Measurements from ENCODE around the gene FGF8. TPM values are rescaled to one million over a fixed set of nuclear protein-coding genes. Genes with fewer than 3 reads are reported as not detected.

FGF8 gene
- total RNA-seq, 4 donors from 2014 or later, result not detected

DNA sequence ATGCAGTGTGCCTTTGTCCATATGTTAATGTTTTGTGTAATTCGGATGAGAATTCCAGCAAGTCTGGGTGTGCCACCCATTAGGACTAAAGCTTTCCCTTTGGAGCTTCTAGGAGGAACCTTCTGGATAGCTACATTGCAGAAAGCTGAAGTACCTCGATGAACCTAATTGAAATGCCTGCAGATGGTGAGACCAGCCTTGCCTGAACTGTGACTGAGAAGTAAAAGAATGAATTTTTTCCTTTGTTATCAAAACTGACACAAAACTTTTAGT is 49.9 kb downstream of the FGF8 start:
- ATAC-seq, result no peak
- Histone ChIP-seq H3K36me3 (no peaks in the 10 kb centered on the region), H3K9me3 (no peaks in the 10 kb centered on the region), H3K4me3 (no peak overlapping the region), H3K27ac (no peak overlapping the region), H3K4me1 (no peaks in the 10 kb centered on the region), H3K27me3 (peaks cover 20% of the 10 kb centered on the region)
- WGBS, 2 donors (ENCODE audit: low coverage in 1 of 2), result 58 to 100% methylated on average over 1 to 2 of the region's 2 CpGs
- TF ChIP-seq POLR2A (IDR thresholded peaks at IDR 0.05), result no peak
- no peak for TF ChIP-seq POLR2AphosphoS5 (IDR thresholded peaks at IDR 0.05)
- TF ChIP-seq EP300 (IDR thresholded peaks at IDR 0.05), result no peak
- TF ChIP-seq, protein P1, sequence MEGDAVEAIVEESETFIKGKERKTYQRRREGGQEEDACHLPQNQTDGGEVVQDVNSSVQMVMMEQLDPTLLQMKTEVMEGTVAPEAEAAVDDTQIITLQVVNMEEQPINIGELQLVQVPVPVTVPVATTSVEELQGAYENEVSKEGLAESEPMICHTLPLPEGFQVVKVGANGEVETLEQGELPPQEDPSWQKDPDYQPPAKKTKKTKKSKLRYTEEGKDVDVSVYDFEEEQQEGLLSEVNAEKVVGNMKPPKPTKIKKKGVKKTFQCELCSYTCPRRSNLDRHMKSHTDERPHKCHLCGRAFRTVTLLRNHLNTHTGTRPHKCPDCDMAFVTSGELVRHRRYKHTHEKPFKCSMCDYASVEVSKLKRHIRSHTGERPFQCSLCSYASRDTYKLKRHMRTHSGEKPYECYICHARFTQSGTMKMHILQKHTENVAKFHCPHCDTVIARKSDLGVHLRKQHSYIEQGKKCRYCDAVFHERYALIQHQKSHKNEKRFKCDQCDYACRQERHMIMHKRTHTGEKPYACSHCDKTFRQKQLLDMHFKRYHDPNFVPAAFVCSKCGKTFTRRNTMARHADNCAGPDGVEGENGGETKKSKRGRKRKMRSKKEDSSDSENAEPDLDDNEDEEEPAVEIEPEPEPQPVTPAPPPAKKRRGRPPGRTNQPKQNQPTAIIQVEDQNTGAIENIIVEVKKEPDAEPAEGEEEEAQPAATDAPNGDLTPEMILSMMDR (IDR thresholded peaks at IDR 0.05), result no peak

DNA sequence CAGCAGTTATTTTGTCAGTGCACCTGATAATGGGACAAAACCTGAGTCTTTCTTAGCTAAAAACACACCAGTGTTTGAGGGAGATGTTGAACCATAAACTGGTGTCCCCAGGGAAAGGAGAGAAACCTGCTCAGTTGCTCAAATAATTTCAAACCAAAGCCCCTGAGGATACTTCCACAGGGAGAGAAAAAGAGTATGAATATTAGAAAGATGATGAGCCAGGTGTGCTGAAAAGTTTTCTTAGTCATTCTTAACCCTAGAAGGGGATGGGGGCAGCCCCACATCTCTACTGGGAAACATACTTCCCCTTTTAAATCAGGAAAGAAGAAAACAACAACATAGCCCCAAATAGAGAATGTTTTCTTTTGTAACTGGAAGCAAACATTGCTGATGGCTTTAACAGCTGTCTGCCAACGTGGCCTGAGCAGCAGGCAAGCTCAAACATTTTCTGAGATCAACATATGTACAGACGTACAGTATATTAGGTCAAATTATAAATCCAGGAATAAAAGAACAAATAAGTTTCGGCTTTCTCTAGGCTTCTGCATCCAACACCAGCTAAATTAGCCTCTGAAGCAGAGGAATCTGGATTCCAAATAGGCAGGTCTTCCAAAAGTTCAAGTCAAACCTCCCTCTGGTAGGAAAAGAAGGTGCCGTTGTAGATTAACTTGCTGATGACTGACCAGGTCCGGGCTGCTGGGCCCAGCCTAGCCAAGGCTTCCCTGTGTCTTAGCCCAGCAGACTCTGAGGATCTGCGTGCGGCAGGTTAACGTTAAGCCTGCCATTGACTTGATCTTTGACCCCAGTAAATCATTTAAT is 50.4 kb downstream of the FGF8 start:
- Histone ChIP-seq H3K27ac (no peak overlapping the region), H3K9me3 (no peaks in the 10 kb centered on the region), H3K4me1 (no peaks in the 10 kb centered on the region), H3K36me3 (no peaks in the 10 kb centered on the region), H3K4me3 (no peak overlapping the region), H3K27me3 (peaks cover 26% of the 10 kb centered on the region)
- TF ChIP-seq POLR2AphosphoS5 (IDR thresholded peaks at IDR 0.05) (no peak), EP300 (IDR thresholded peaks at IDR 0.05) (no peak), POLR2A (IDR thresholded peaks at IDR 0.05) (no peak)
- TF ChIP-seq, protein P1 (IDR thresholded peaks at IDR 0.05), result no peak
- WGBS, 2 donors (ENCODE audit: low coverage in 1 of 2), result 47 to 62% methylated on average over 7 to 8 of the region's 8 CpGs
- no peak for ATAC-seq

DNA sequence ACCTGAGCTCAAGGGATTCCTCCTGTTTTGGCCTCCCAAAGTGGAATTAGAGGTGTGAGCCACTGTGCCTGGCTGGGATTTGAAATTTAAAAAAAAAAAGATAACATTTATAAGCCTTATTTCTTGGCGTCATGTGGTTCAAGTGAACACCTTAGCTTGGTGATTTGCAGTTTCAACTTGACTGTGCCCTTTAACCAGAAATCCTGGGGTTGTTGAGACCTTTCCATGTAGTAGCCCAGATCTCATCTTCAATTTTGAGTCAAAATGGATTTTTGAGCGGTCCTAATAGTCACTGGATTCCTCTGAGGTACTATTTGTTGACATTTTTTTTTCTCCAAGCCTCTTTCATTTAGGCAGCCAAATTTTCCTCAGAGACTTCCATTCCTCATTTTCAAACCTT is 51.5 kb downstream of the FGF8 start:
- ATAC-seq, result no peak
- no peak overlapping the region for H3K4me3 ChIP-seq
- TF ChIP-seq POLR2AphosphoS5 (IDR thresholded peaks at IDR 0.05), result no peak
- no peak for TF ChIP-seq EP300 (IDR thresholded peaks at IDR 0.05)
- TF ChIP-seq, protein P1 (IDR thresholded peaks at IDR 0.05), result no peak
- no peak for TF ChIP-seq POLR2A (IDR thresholded peaks at IDR 0.05)
- no peaks in the 10 kb centered on the region for H3K36me3 ChIP-seq
- H3K9me3 ChIP-seq, result no peaks in the 10 kb centered on the region
- no peaks in the 10 kb centered on the region for H3K4me1 ChIP-seq
- WGBS, 2 donors (ENCODE audit: low coverage in 1 of 2), result 84 to 86% methylated on average over 1 to 2 of the region's 2 CpGs
- H3K27me3 ChIP-seq, result peaks cover 32% of the 10 kb centered on the region
- no peak overlapping the region for H3K27ac ChIP-seq

DNA sequence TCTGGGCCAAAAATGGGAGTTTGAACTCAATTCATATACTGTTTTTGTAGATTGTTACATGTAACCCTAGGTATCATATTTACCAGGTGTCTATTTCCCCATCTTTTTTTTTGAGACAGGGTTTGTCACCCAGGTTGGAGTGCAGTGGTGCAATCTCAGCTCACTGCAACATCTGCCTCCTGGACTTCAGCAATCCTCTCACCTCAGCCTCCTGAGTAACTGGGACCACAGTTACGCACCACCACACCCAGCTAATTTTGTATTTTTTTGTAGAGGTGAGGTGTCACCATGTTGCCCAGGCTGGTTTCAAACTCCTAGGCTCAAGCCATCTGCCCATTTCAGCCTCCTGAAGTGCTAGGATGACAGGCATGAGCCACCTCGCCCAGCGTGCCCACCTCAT is 52.7 kb downstream of the FGF8 start:
- WGBS, 2 donors (ENCODE audit: low coverage in 1 of 2), result 93 to 100% methylated on average over 1 to 3 of the region's 3 CpGs
- no peak for ATAC-seq
- Histone ChIP-seq H3K36me3 (no peaks in the 10 kb centered on the region), H3K4me1 (no peaks in the 10 kb centered on the region), H3K9me3 (no peaks in the 10 kb centered on the region), H3K27me3 (peaks cover 34% of the 10 kb centered on the region), H3K27ac (no peak overlapping the region), H3K4me3 (no peak overlapping the region)
- no peak for TF ChIP-seq EP300 (IDR thresholded peaks at IDR 0.05)
- TF ChIP-seq POLR2AphosphoS5 (IDR thresholded peaks at IDR 0.05), result no peak
- TF ChIP-seq, protein P1 (IDR thresholded peaks at IDR 0.05), result no peak
- TF ChIP-seq POLR2A (IDR thresholded peaks at IDR 0.05), result no peak

DNA sequence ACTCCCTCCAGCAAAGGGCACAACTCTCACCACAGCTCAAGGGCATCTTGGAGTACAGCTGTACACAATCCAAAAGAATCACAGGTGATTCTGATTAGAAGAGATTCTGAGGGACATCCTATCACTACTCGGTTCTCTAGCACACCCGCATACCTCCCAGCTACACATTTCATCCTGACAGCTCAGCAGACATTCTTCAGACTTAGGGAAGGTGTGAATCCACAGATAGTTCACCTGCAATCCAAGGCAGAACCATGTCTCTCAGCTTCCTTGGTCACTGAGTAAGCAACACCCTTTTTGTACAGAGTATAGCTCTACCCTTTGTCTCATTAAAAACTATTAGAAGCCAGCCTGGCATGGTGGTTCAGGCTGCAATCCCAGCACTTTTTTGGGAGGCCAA is 54.1 kb downstream of the FGF8 start:
- Histone ChIP-seq H3K4me3 (no peak overlapping the region), H3K36me3 (no peaks in the 10 kb centered on the region), H3K4me1 (no peaks in the 10 kb centered on the region), H3K27ac (no peak overlapping the region), H3K27me3 (peaks cover 39% of the 10 kb centered on the region), H3K9me3 (no peaks in the 10 kb centered on the region)
- TF ChIP-seq POLR2A (IDR thresholded peaks at IDR 0.05), result no peak
- TF ChIP-seq, protein P1 (IDR thresholded peaks at IDR 0.05), result no peak
- TF ChIP-seq EP300 (IDR thresholded peaks at IDR 0.05), result no peak
- no peak for TF ChIP-seq POLR2AphosphoS5 (IDR thresholded peaks at IDR 0.05)
- ATAC-seq, result no peak
- WGBS, 2 donors (ENCODE audit: low coverage in 1 of 2), result 60% methylated on average over 2 of the region's 2 CpGs; no CpG with 5 or more reads in 1 of the 2 donors
